SKM-1 treated with dmso at 0.1 percent for 144 hours (cell line): ENCODE results near the gene EARS2.
"Not testable (repeated sequence)": the region's sequence is repeated elsewhere in the genome, so short reads cannot be mapped to it uniquely, and the experiment has no call there.

Experiments used
- DNase-seq: peaks from one replicate; lab custom pipeline; 2025; ENCODE audit not compliant: unreplicated experiment; lab: John Stamatoyannopoulos, UW

The EARS2 gene

DNA sequence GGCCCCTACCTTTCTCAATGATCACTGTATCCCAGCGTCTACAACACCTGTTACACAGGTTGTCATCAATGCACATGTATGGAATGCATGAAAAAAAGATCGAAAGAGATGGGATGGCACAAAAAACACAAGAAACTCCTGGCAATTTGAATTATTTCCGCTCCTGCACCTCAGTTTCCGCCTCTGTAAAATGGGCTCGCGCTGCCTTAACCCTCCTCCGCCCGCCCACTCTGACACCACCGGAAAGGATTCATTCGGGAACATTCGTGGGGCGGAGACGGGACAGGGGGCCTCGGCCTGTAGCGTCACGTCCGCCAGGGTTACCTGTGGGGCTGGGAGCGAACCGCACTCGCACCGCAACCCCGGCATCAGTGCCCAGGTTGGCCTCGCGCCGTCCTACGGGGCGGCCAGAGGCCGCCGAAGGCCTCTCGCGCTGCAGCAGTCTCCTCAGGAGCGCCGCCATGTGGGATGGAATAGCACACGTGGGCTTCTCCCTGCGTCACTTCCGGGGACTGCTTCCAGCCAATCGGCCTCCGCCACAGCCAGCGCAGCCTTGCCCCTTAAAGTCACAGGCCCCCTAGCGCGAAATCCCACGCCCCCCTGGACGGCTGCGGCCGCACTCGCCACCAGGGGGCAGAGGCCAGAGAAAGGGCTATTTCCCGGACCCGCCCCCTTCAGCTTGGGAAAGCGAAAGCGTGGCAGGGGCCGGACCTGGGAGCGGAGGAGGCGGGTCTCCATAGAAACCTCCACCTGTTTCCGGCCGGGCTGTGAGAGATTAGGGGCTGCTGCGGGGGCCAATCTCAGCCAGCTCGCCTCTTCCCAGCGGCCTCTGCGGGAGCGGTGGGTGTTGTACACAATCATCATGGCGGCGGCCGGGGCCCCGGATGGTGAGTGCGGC is at the start of gene EARS2, which contains the start of gene UBFD1:
TSS of gene EARS2 (minus strand) at position 470 of the 898 bp plus-strand sequence. CDS start at position 463, 7 bp downstream.
TSS of gene UBFD1 (plus strand) at position 847 of the 898 bp plus-strand sequence. CDS start at position 863, 16 bp downstream.
- DNase-seq: peak; percentile 97

GRCh38 chr16:23597003-23597756 is 40.0 kb upstream of the EARS2 start:
- no peak for DNase-seq

GRCh38 chr16:23595951-23596720 is 39.0 kb upstream of the EARS2 start, which contains the start of gene NDUFAB1:
NDUFAB1 (minus strand) TSS chr16:23596316; CDS start chr16:23596290, 26 bp downstream.
- DNase-seq: peak; percentile 90

DNA sequence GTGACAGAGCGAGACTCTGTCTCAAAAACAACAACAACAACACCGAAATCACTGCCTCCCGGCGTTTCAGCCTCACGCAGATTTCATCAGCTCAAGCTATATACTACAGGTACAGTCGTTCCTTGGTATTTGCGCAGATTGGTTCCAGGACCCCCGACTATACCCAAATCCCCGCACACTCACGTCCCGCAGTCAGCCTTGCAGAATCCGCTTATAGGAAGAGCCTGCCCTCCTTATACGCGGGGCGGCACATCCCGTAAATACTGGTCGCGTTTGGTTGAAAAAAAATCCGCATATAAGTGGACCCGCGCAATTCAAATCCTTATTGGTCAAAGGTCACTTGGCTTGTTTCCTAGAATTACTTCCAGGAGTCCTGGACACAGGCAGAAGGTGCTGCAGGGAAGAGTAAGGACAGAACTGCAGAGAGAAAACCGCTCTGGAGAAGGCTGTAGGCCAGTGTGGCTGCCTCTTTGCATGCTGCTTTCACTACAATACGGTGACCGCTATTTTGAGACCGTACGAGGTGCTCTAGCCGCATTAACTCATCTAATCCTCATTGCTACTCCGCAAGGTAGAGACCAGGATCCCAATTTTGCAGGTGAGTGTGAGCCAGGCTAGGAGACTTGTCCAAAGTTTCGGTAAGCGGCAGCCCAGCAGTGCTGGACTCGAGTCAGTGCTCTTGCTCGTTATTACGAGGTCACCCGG is 38.2 kb upstream of the EARS2 start:
- no peak for DNase-seq

GRCh38 chr16:23594186-23594585 is 37.0 kb upstream of the EARS2 start:
- DNase-seq: no peak

GRCh38 chr16:23590181-23590580 is 33.0 kb upstream of the EARS2 start:
- no peak for DNase-seq

DNA sequence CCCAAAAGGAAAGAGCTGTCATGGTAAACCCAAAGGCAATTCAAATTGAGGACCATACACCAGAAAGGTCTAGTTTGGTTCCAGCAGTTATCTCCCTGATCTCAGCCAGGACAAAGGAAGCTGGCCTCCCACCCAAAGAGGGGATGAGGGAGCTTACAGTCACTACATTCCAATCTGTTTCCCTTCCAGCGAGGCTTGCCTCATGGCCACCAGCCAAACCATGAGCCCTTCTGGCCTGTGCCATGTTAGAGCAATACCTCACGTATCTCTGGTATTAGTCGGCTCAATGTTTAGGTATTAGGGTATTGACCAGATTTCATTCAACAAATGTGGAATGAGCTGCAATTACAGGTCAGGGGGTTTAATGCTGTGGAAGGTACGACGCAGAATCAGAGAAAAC is 30.6 kb upstream of the EARS2 start:
- no peak for DNase-seq

GRCh38 chr16:23584186-23585076 is 27.3 kb upstream of the EARS2 start:
- DNase-seq: no peak

DNA sequence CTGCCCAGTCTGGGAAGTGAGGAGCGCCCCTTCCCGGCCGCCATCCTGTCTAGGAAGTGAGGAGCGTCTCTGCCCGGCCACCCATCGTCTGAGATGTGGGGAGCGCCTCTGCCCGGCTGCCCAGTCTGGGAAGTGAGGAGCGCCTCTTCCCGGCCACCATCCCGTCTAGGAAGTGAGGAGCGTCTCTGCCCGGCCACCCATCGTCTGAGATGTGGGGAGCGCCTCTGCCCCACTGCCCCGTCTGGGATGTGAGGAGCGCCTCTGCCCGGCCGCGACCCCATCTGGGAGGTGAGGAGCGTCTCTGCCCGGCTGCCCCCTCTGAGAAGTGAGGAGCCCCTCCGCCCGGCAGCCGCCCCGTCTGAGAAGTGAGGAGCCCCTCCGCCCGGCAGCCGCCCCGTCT is 26.1 kb upstream of the EARS2 start:
- not testable (repeated sequence) for DNase-seq

GRCh38 chr16:23581764-23582163 is 24.6 kb upstream of the EARS2 start:
- no peak for DNase-seq

DNA sequence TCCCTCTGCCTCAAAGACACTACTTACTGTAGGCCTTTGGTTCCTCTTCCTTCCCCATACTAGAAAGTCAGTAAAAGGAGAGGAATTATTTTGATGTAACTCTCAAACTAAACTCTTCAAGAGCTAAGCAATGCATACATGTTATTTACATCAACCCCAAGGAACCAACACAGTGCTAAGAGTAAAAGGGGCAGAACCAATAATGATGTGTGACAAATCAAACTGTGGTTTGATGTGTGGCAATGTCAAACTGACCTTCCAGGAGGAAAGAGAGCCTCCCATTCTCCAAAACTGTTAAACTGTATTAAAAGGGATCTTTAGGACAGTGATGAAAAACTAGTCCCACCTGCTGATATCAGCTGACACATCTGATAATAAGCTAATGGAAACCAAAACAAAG is 23.2 kb upstream of the EARS2 start:
- DNase-seq: no peak

DNA sequence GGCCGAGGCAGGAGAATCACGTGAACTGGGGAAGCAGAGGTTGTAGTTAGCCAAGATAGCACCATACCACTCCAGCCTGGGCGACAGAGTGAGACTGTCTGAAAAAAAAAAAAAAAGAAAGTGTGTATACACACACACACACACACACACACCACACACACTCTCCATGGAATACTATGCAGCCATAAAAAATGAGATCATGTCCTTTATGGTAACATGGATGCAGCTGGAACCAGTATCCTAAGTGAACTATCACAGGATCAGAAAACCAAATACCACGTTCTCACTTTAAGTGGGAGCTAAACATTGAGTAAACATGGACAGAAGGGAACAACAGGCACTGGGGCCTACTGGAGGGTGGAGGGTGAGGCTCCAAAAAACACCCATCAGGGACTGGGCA is 22.2 kb upstream of the EARS2 start:
- no peak for DNase-seq

DNA sequence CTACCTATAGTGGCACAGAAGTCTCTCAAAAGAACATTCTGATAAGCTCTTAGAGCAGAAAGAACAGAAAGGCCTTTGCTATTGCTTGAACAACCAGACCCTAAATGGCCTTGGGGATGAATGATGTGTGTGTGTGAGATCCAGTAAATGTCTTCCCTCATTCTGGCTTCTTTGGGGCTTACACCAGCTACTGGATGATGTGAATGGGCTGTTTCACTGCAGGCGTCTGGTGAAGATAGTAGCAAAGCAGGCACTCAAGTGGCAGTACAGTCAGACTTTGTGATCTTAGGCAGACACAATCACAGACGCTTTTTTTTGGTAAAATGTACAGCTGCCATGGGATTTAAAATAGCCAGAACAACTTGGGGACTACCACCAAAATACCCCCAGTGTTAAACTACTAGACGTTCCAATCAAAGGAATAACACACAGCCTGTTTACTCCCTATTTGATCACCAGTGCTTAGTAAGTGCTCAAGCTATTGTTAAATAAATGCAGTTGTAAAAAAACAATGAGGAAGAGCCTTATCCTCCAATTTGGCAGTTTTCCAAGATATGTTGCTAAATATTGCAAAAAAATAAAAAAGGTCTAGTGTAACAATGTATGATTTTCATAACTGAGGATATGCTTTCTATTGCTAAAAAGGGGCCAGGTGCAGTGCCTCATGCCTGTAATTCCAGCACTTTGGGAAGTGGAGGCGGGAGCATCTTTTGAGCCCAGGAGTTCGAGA is 21.1 kb upstream of the EARS2 start:
- no peak for DNase-seq

DNA sequence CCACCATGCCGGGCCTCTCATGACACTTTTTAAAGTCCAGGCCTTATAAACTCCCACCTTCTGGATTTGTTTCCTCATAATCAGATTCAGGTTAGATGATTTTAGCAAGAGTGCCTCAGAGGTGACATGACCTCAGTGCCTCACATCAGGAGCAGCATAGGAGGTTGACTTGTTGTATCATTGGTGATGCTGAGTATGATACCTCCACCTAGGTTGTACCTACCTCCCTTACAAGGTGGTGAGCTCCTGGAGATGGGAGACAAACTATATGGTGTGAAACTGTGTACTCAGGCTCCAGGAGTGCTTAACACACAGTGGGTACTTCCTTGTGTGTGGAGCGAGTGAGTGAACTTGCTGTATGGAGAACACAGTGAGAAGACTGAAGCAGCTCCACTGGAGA is 20.3 kb upstream of the EARS2 start:
- DNase-seq: no peak

GRCh38 chr16:23575834-23576233 is 18.7 kb upstream of the EARS2 start:
- DNase-seq: no peak

GRCh38 chr16:23573817-23574216 is 16.7 kb upstream of the EARS2 start:
- DNase-seq: no peak

DNA sequence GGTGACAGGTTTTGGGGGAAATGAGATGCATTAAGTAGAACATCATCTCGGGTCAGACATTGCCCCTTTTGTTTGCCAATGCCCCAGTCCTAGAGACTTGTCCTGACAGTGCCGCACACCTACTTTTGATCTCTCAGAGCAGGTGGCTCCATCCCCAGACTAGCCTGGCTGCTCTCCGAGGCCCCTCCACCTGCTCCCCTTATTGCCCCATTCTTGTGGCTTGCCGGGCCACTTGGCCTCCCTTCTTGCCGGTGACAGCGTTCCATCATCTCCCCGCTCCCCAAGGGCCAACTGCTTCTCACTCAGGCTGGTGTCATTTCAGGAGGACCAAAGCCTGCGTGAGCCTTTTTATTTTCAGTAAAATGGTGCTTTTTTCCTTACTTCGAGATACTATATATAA is 15.2 kb upstream of the EARS2 start:
- no peak for DNase-seq

DNA sequence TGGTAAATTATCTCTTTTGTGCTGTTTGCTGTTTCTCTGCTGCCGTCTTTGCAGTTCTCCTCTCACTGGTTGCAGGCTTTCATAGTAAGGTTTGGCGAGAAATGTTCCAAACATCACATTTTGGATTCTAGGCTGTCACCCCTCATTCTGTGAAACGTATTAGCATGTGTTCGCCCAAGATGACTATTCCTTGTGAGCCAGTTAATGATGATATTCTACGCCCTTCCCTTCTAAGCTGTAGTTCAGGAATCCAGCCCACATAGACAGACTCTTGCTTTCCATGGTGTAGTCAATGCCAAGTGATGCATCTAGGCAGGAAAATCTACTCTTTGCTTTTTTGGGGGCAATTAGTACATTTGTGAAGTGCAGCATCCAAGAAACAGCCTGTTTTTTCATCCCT is 14.7 kb upstream of the EARS2 start:
- DNase-seq: no peak
